Activated naive CD8-positive, alpha-beta T cell treated with anti-CD3 and anti-CD28 coated beads, Interleukin-2, amount 50 U/mL, for 16 hours (primary cell): ENCODE data around the gene PRPF6.
A peak's percentile ranks its signal among the peaks of the same experiment; 100 is the strongest.

Source experiments
- DNase-seq: peaks from one replicate; pipeline ENCODE4 v3.0.0-alpha.2; 2020; ENCODE audit warnings: low read depth, low spot score

Gene PRPF6

GRCh38 chr20:63945921-63946920 lies 34.7 kb upstream of the PRPF6 start:
- no peak for DNase-seq

GRCh38 chr20:63946986-63947637 lies 33.8 kb upstream of the PRPF6 start:
- DNase-seq, result no peak

- DNase-seq, result no peak
These were observed 33.1 kb upstream of the PRPF6 start for GRCh38 chr20:63947638-63948456.

GRCh38 chr20:63950701-63951397 lies 30.1 kb upstream of the PRPF6 start:
- no peak for DNase-seq

GRCh38 chr20:63951398-63952209 lies 29.3 kb upstream of the PRPF6 start:
- DNase-seq, result no peak

- DNase-seq, result no peak
These were observed 28.8 kb upstream of the PRPF6 start for GRCh38 chr20:63952210-63952535.

- DNase-seq, result no peak
These were observed 28.2 kb upstream of the PRPF6 start for GRCh38 chr20:63952769-63953168.

GRCh38 chr20:63953764-63954429 lies 27.0 kb upstream of the PRPF6 start:
- no peak for DNase-seq

- DNase-seq, result no peak
These were observed 25.6 kb upstream of the PRPF6 start for GRCh38 chr20:63955281-63955826.

- DNase-seq, result peak; percentile 73
These were observed 24.9 kb upstream of the PRPF6 start, which contains the start of gene UCKL1 for GRCh38 chr20:63955827-63956663. Gene UCKL1 (minus strand): TSS chr20:63956416. CDS start chr20:63956372, 44 bp downstream.

- no peak for DNase-seq
These were observed 24.3 kb upstream of the PRPF6 start for GRCh38 chr20:63956664-63957003.

- DNase-seq, result peak; percentile 56
These were observed 23.8 kb upstream of the PRPF6 start for GRCh38 chr20:63957004-63957689.

GRCh38 chr20:63957690-63958441 lies 23.1 kb upstream of the PRPF6 start:
- DNase-seq, result no peak

GRCh38 chr20:63958471-63958870 lies 22.5 kb upstream of the PRPF6 start:
- no peak for DNase-seq

- DNase-seq, result no peak
These were observed 21.8 kb upstream of the PRPF6 start for GRCh38 chr20:63958964-63959698.

GRCh38 chr20:63959699-63960075 lies 21.2 kb upstream of the PRPF6 start:
- DNase-seq, result no peak
